ENCODE results near the gene LSAMP. TPM values are rescaled to one million over a fixed set of nuclear protein-coding genes. Genes with fewer than 3 reads are reported as not detected.

Gene LSAMP
- total RNA-seq, 1 donor from 2014 or later: 3.9 TPM

DNA sequence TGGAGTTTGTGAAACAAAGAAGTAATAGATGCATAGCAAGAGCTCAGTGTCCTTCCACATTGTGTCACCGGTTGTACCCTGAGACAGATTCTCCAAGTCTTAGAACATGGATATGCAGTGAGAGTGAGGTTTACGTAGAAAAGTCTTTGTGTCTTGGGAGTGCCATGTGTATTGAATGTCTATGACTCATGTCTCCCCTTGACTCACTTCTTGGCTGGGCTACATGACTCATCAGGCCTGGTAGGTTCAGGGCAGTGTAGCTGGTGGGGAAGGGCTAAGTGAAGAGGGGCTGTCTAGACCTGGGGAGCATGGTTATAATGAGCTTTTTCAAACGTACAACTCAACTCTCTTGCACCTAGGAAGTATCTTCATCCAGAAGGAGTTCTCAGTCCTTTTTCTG is 654.5 kb downstream of the LSAMP start:
- no peak for DNase-seq (ENCODE audit: extremely low spot score in 2 of 2)
- no peak overlapping the region for H3K27ac ChIP-seq
- no peak overlapping the region for H3K4me3 ChIP-seq
- H3K4me1 ChIP-seq: no peaks in the 10 kb centered on the region
- intact Hi-C loops (cut with DNase I): no loop called here
- H3K27me3 ChIP-seq: no peaks in the 10 kb centered on the region
- TF ChIP-seq POLR2A (IDR thresholded peaks at IDR 0.05) (no peak), POLR2AphosphoS5 (IDR thresholded peaks at IDR 0.05; ENCODE audit: insufficient read depth in 1 of 2, low read depth in 1 of 2) (no peak)
- TF ChIP-seq, protein P1, sequence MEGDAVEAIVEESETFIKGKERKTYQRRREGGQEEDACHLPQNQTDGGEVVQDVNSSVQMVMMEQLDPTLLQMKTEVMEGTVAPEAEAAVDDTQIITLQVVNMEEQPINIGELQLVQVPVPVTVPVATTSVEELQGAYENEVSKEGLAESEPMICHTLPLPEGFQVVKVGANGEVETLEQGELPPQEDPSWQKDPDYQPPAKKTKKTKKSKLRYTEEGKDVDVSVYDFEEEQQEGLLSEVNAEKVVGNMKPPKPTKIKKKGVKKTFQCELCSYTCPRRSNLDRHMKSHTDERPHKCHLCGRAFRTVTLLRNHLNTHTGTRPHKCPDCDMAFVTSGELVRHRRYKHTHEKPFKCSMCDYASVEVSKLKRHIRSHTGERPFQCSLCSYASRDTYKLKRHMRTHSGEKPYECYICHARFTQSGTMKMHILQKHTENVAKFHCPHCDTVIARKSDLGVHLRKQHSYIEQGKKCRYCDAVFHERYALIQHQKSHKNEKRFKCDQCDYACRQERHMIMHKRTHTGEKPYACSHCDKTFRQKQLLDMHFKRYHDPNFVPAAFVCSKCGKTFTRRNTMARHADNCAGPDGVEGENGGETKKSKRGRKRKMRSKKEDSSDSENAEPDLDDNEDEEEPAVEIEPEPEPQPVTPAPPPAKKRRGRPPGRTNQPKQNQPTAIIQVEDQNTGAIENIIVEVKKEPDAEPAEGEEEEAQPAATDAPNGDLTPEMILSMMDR (IDR thresholded peaks at IDR 0.05): no peak
- H3K9me3 ChIP-seq: no peaks in the 10 kb centered on the region
- no peaks in the 10 kb centered on the region for H3K36me3 ChIP-seq

DNA sequence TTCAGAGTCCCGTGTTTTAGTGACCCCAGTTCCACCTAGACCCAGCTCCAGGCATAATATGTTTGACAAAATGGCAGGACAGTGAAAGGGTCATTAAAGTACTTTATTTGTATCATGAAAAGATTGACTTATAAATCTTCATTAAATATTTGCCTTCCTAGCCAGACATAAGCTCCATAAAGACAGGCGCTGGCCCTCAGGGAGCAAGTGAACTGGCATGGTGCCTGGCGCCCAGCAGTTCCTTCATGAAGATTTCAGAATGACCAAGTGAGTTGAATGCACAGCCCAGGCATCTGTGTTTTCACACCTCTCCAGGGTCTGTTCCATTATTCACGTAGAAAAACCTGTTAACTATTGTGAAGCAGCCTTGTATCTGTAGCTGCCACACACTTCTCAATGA is 655.8 kb downstream of the LSAMP start:
- Histone ChIP-seq H3K27me3 (no peaks in the 10 kb centered on the region), H3K9me3 (no peaks in the 10 kb centered on the region), H3K36me3 (no peaks in the 10 kb centered on the region), H3K4me1 (peaks cover 7% of the 10 kb centered on the region), H3K27ac (no peak overlapping the region), H3K4me3 (no peak overlapping the region)
- no peak for DNase-seq (ENCODE audit: extremely low spot score in 2 of 2)
- intact Hi-C loops (cut with DNase I): no loop called here
- TF ChIP-seq, protein P1 (IDR thresholded peaks at IDR 0.05): no peak
- no peak for TF ChIP-seq POLR2AphosphoS5 (IDR thresholded peaks at IDR 0.05; ENCODE audit: insufficient read depth in 1 of 2, low read depth in 1 of 2)
- TF ChIP-seq POLR2A (IDR thresholded peaks at IDR 0.05): no peak

- intact Hi-C loops (cut with DNase I): no loop called here
- no peak for DNase-seq (ENCODE audit: extremely low spot score in 2 of 2)
- peaks cover 7% of the 10 kb centered on the region for H3K4me1 ChIP-seq
- H3K36me3 ChIP-seq: no peaks in the 10 kb centered on the region
- TF ChIP-seq POLR2A (IDR thresholded peaks at IDR 0.05) (no peak), POLR2AphosphoS5 (IDR thresholded peaks at IDR 0.05; ENCODE audit: insufficient read depth in 1 of 2, low read depth in 1 of 2) (no peak)
- TF ChIP-seq, protein P1 (IDR thresholded peaks at IDR 0.05): no peak
- no peak overlapping the region for H3K27ac ChIP-seq
- H3K4me3 ChIP-seq: no peak overlapping the region
- no peaks in the 10 kb centered on the region for H3K9me3 ChIP-seq
- no peaks in the 10 kb centered on the region for H3K27me3 ChIP-seq
Observed at GRCh38 chr3:115788921-115789470, 656.3 kb downstream of the LSAMP start.

GRCh38 chr3:115787818-115788217 is 657.5 kb downstream of the LSAMP start:
- H3K27me3 ChIP-seq: no peaks in the 10 kb centered on the region
- peaks cover 12% of the 10 kb centered on the region for H3K4me1 ChIP-seq
- no peak overlapping the region for H3K27ac ChIP-seq
- H3K9me3 ChIP-seq: no peaks in the 10 kb centered on the region
- DNase-seq (ENCODE audit: extremely low spot score in 2 of 2): no peak
- TF ChIP-seq, protein P1 (IDR thresholded peaks at IDR 0.05): no peak
- TF ChIP-seq POLR2AphosphoS5 (IDR thresholded peaks at IDR 0.05; ENCODE audit: insufficient read depth in 1 of 2, low read depth in 1 of 2) (no peak), POLR2A (IDR thresholded peaks at IDR 0.05) (no peak)
- no peak overlapping the region for H3K4me3 ChIP-seq
- intact Hi-C loops (cut with DNase I): no loop called here
- no peaks in the 10 kb centered on the region for H3K36me3 ChIP-seq

GRCh38 chr3:115785782-115786181 is 659.5 kb downstream of the LSAMP start:
- intact Hi-C loops (cut with DNase I): no loop called here
- no peak for DNase-seq (ENCODE audit: extremely low spot score in 2 of 2)
- TF ChIP-seq POLR2AphosphoS5 (IDR thresholded peaks at IDR 0.05; ENCODE audit: insufficient read depth in 1 of 2, low read depth in 1 of 2) (no peak), POLR2A (IDR thresholded peaks at IDR 0.05) (no peak)
- TF ChIP-seq, protein P1 (IDR thresholded peaks at IDR 0.05): no peak
- H3K4me1 ChIP-seq: peaks cover 12% of the 10 kb centered on the region
- peak overlapping the region; percentile 92 for H3K27ac ChIP-seq
- H3K4me3 ChIP-seq: no peak overlapping the region
- no peaks in the 10 kb centered on the region for H3K27me3 ChIP-seq
- H3K36me3 ChIP-seq: no peaks in the 10 kb centered on the region
- H3K9me3 ChIP-seq: no peaks in the 10 kb centered on the region
